Vagina (tissue), 2 donors: ENCODE measurements around the gene TBCD. TPM values are rescaled to one million over a fixed set of nuclear protein-coding genes. Genes with fewer than 3 reads are reported as not detected.

ENCODE experiments used
- DNase-seq, 2 donors: peaks; one replicate each; pipeline ENCODE4 v3.0.0-alpha.2; 2017; ENCODE audit errors: extremely low spot score in 2 of 2
- H3K27ac ChIP-seq: fragments of 200-600 bp; sonication (generic); one replicate; pipeline ENCODE4 v1.5.1; 2019
- H3K27me3 ChIP-seq: fragments of 200-600 bp; sonication (generic); one replicate; pipeline ENCODE4 v1.5.1; 2019
- H3K36me3 ChIP-seq, 2 donors: fragments of 200-600 bp; sonication (generic); one replicate each; pipeline ENCODE4 v1.5.1; 2017 to 2019
- H3K4me1 ChIP-seq: fragments of 200-600 bp; sonication (generic); one replicate; pipeline ENCODE4 v1.5.1; 2019
- H3K4me3 ChIP-seq, 2 donors: fragments of 200-600 bp; sonication (generic); 1 replicate in 1 of 2; 2 replicates in 1 of 2; pipeline ENCODE4 v1.5.1; 2016 to 2019
- H3K9me3 ChIP-seq: fragments of 200-600 bp; sonication (generic); one replicate; pipeline ENCODE4 v1.5.1; 2019
- POLR2A ChIP-seq, 2 donors: fragments of 450-650 bp; IDR thresholded peaks; one replicate each; pipeline ENCODE4 v1.6.1; 2017; ENCODE audit warnings: antibody characterized with exemption in 2 of 2, mild to moderate bottlenecking in 2 of 2, moderate library complexity in 2 of 2
- POLR2AphosphoS5 ChIP-seq, 2 donors: sonication (generic); formaldehyde crosslinking; IDR thresholded peaks; one replicate each; pipeline ENCODE4 v1.9.0; 2017; ENCODE audit warnings: antibody characterized with exemption in 2 of 2, mild to moderate bottlenecking in 2 of 2, low read depth in 1 of 2; ENCODE audit not compliant: insufficient read depth in 1 of 2
- intact Hi-C: fragments of 100-400 bp; cut with DNase I; formaldehyde crosslinking; loops from one replicate; pipeline ENCODE4 v1.15.1; 2023
- total RNA-seq: library from RNA; depleted of rRNA; stranded (reverse); fragments of >200 nt; gene quantifications from one replicate; pipeline ENCODE4 v1.2.3, GENCODE V29; 2016
- TF ChIP-seq, protein P1 (sequence below), 3 experiments: fragments of 450-650 bp in 2 of 3; fragments of 200-600 bp in 1 of 3; sonication (generic) in 1 of 3; IDR thresholded peaks; one replicate each; pipeline ENCODE4 v1.5.1; 2017 to 2019; ENCODE audit warnings: antibody characterized with exemption in 3 of 3, mild to moderate bottlenecking in 2 of 3, moderate library complexity in 2 of 3

The TBCD gene
- total RNA-seq, 1 donor from 2014 or later = 79.3 TPM

- intact Hi-C loops = no loop called here
- Histone ChIP-seq H3K27ac (no peak overlapping the region), H3K4me1 (peaks cover 8% of the 10 kb centered on the region), H3K36me3 (peaks cover 0 to 3% of the 10 kb centered on the region in 2 donors), H3K9me3 (no peaks in the 10 kb centered on the region), H3K4me3 (no peak overlapping the region), H3K27me3 (no peaks in the 10 kb centered on the region)
- TF ChIP-seq, protein P1, sequence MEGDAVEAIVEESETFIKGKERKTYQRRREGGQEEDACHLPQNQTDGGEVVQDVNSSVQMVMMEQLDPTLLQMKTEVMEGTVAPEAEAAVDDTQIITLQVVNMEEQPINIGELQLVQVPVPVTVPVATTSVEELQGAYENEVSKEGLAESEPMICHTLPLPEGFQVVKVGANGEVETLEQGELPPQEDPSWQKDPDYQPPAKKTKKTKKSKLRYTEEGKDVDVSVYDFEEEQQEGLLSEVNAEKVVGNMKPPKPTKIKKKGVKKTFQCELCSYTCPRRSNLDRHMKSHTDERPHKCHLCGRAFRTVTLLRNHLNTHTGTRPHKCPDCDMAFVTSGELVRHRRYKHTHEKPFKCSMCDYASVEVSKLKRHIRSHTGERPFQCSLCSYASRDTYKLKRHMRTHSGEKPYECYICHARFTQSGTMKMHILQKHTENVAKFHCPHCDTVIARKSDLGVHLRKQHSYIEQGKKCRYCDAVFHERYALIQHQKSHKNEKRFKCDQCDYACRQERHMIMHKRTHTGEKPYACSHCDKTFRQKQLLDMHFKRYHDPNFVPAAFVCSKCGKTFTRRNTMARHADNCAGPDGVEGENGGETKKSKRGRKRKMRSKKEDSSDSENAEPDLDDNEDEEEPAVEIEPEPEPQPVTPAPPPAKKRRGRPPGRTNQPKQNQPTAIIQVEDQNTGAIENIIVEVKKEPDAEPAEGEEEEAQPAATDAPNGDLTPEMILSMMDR (IDR thresholded peaks at IDR 0.05) = no peak
- TF ChIP-seq POLR2AphosphoS5 (IDR thresholded peaks at IDR 0.05; ENCODE audit: insufficient read depth in 1 of 2, low read depth in 1 of 2) (no peak), POLR2A (IDR thresholded peaks at IDR 0.05) (no peak)
- DNase-seq = no peak
Observed at GRCh38 chr17:82905130-82905529, 153.3 kb downstream of the TBCD start.

- no peak for TF ChIP-seq POLR2A (IDR thresholded peaks at IDR 0.05)
- no peak for TF ChIP-seq POLR2AphosphoS5 (IDR thresholded peaks at IDR 0.05; ENCODE audit: insufficient read depth in 1 of 2, low read depth in 1 of 2)
- TF ChIP-seq, protein P1 (IDR thresholded peaks at IDR 0.05) = no peak
- DNase-seq = no peak
- H3K9me3 ChIP-seq = no peaks in the 10 kb centered on the region
- no peak overlapping the region for H3K27ac ChIP-seq
- H3K27me3 ChIP-seq = no peaks in the 10 kb centered on the region
- H3K4me3 ChIP-seq = no peak overlapping the region
- H3K4me1 ChIP-seq = peaks cover 10% of the 10 kb centered on the region
- peaks cover 0 to 3% of the 10 kb centered on the region in 2 donors for H3K36me3 ChIP-seq
- intact Hi-C loops = no loop called here
Observed at GRCh38 chr17:82907797-82908542, 156.1 kb downstream of the TBCD start.

GRCh38 chr17:82908543-82909160 is 156.8 kb downstream of the TBCD start:
- intact Hi-C loops = no loop called here
- H3K27ac ChIP-seq = no peak overlapping the region
- H3K27me3 ChIP-seq = no peaks in the 10 kb centered on the region
- peaks cover 10% of the 10 kb centered on the region for H3K4me1 ChIP-seq
- no peak for DNase-seq
- TF ChIP-seq, protein P1 (IDR thresholded peaks at IDR 0.05) = no peak
- no peaks in the 10 kb centered on the region for H3K9me3 ChIP-seq
- no peak overlapping the region for H3K4me3 ChIP-seq
- peaks cover 0 to 4% of the 10 kb centered on the region in 2 donors for H3K36me3 ChIP-seq

- TF ChIP-seq, protein P1 (IDR thresholded peaks at IDR 0.05) = no peak
- no peak for TF ChIP-seq POLR2AphosphoS5 (IDR thresholded peaks at IDR 0.05; ENCODE audit: insufficient read depth in 1 of 2, low read depth in 1 of 2)
- TF ChIP-seq POLR2A (IDR thresholded peaks at IDR 0.05) = no peak
- Histone ChIP-seq H3K36me3 (peaks cover 0 to 7% of the 10 kb centered on the region in 2 donors), H3K4me3 (no peak overlapping the region), H3K27me3 (no peaks in the 10 kb centered on the region), H3K27ac (peak overlapping the region; percentile 75), H3K9me3 (no peaks in the 10 kb centered on the region), H3K4me1 (peaks cover 10% of the 10 kb centered on the region)
- intact Hi-C loops = no loop called here
- DNase-seq = no peak
Observed at GRCh38 chr17:82909322-82909904, 157.5 kb downstream of the TBCD start.
